Activated CD8-positive, alpha-beta T cell treated with anti-CD3 and anti-CD28 coated beads for 36 hours (primary cell): ENCODE measurements around the gene VIPR2. TPM values are rescaled to one million over a fixed set of nuclear protein-coding genes. Genes with fewer than 3 reads are reported as not detected.

ENCODE experiments used
- ATAC-seq: fragments of 200-7000 bp; cut with Tn5 transposase; one replicate; pipeline ENCODE4 v1.10.0; 2021; ENCODE audit warnings: mild to moderate bottlenecking, moderate library complexity
- CTCF ChIA-PET: fragments of 350-600 bp; sonication (Branson Sonifier 250); formaldehyde crosslinking; loops from one replicate; lab custom pipeline; 2021; ENCODE audit warnings: antibody characterized with exemption; lab: Charles Lee
- POLR2A ChIA-PET: fragments of 350-600 bp; sonication (Branson Sonifier 250); formaldehyde crosslinking; loops from one replicate; lab custom pipeline; 2021; ENCODE audit warnings: antibody characterized with exemption; lab: Charles Lee
- DNase-seq: peaks from one replicate; pipeline ENCODE4 v3.0.0-alpha.2; 2020
- H3K27ac Mint-ChIP-seq: one replicate; pipeline ENCODE4 v1.8.0; 2021; ENCODE audit warnings: mild to moderate bottlenecking, mixed read lengths
- H3K27me3 Mint-ChIP-seq: one replicate; pipeline ENCODE4 v1.8.0; 2021; ENCODE audit warnings: mixed read lengths
- H3K36me3 Mint-ChIP-seq: one replicate; pipeline ENCODE4 v1.8.0; 2021; ENCODE audit warnings: low read depth, mixed read lengths
- H3K4me1 Mint-ChIP-seq: one replicate; pipeline ENCODE4 v1.8.0; 2021; ENCODE audit warnings: low read depth, mixed read lengths
- H3K4me3 Mint-ChIP-seq: one replicate; pipeline ENCODE4 v1.8.0; 2021; ENCODE audit warnings: mild to moderate bottlenecking, moderate library complexity, mixed read lengths
- H3K9me3 Mint-ChIP-seq: one replicate; pipeline ENCODE4 v1.8.0; 2021; ENCODE audit warnings: mixed read lengths
- intact Hi-C: fragments of 100-400 bp; cut with micrococcal nuclease; formaldehyde crosslinking; loops from one replicate; pipeline ENCODE4 v1.10.0; 2022
- total RNA-seq, 2 experiments: library from RNA; stranded (reverse); gene quantifications; one replicate each; pipeline ENCODE4 v1.2.3, GENCODE V29; 2021
- TF ChIP-seq, protein P1 (sequence below): fragments of 200-600 bp; IDR thresholded peaks from one replicate; pipeline ENCODE4 v1.8.0; 2022; ENCODE audit warnings: antibody characterized with exemption, mild to moderate bottlenecking

The VIPR2 gene
- total RNA-seq, 2 experiments from 2014 or later: 0.09 TPM; not detected in 1

DNA sequence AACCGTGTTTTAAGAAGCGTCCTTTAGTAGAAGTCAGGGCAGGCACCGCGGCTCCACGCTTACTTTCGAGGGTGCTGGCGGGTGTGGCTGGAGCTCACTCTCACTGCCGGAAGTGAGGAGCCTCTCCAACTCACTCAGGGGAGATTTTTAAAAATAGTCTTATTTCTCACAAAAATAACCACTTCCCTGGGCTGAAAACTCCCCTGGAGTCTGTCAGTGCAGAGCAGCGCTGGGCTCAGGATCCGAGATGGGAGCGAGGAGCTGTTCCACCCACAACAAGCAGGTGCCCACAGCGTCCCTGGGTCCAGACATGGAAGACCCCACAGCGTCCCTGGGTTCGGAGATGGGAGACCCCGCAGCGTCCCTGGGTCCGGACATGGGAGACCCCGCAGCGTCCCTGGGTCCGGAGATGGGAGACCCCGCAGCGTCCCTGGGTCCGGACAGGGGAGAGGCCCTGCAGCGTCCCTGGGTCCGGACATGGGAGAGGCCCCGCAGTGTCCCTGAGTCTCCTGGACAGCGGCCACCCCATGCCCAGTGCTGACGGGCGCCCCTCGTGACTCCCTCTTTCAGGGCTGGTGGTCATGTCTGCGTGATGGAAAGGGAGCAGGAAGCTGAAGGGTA lies 51.2 kb downstream of the VIPR2 start:
- H3K27ac Mint-ChIP-seq: no peak overlapping the region
- ChIA-PET POLR2A (interaction anchor here (1.0 kb wide), 1 partner anchor 41 kb away, joined by 3 read pairs; no protein-coding TSS in a partner anchor), CTCF (interaction anchor here (0.6 kb wide), 1 partner anchor 50 kb away, joined by 3 read pairs; no protein-coding TSS in a partner anchor)
- intact Hi-C loops: no loop called here
- H3K36me3 Mint-ChIP-seq: no peaks in the 10 kb centered on the region
- H3K27me3 Mint-ChIP-seq: no peaks in the 10 kb centered on the region
- ATAC-seq (no peak), DNase-seq (no peak)
- TF ChIP-seq, protein P1, sequence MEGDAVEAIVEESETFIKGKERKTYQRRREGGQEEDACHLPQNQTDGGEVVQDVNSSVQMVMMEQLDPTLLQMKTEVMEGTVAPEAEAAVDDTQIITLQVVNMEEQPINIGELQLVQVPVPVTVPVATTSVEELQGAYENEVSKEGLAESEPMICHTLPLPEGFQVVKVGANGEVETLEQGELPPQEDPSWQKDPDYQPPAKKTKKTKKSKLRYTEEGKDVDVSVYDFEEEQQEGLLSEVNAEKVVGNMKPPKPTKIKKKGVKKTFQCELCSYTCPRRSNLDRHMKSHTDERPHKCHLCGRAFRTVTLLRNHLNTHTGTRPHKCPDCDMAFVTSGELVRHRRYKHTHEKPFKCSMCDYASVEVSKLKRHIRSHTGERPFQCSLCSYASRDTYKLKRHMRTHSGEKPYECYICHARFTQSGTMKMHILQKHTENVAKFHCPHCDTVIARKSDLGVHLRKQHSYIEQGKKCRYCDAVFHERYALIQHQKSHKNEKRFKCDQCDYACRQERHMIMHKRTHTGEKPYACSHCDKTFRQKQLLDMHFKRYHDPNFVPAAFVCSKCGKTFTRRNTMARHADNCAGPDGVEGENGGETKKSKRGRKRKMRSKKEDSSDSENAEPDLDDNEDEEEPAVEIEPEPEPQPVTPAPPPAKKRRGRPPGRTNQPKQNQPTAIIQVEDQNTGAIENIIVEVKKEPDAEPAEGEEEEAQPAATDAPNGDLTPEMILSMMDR: no peak
- no peaks in the 10 kb centered on the region for H3K4me1 Mint-ChIP-seq
- no peak overlapping the region for H3K4me3 Mint-ChIP-seq
- no peaks in the 10 kb centered on the region for H3K9me3 Mint-ChIP-seq

DNA sequence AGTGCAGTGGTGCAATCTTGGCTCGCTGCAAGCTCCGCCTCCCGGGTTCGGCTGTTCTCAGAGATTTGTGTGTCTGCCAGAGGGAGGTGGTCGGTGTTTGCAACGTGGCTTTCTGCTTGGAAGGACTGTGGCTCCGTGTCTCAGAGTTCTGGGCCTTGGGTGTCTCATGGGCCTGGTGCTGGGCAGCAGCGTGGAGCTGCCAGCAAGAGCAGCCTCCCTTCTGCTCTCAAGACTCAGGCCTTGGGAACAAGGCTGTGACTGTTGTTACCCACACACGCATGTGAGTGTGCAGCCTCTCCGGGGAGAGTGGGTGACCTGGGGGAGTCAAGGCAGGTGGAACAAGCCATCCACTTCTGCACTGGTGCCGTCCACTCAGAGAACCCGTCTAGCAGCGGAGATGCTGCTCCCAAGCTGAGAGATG lies 52.0 kb downstream of the VIPR2 start:
- Mint-ChIP-seq H3K27me3 (no peaks in the 10 kb centered on the region), H3K27ac (no peak overlapping the region), H3K9me3 (no peaks in the 10 kb centered on the region), H3K4me3 (no peak overlapping the region), H3K4me1 (no peaks in the 10 kb centered on the region), H3K36me3 (no peaks in the 10 kb centered on the region)
- ATAC-seq (no peak), DNase-seq (no peak)
- TF ChIP-seq, protein P1: no peak
- intact Hi-C loops: no loop called here
- ChIA-PET CTCF (no interaction called here), POLR2A (no interaction called here)

DNA sequence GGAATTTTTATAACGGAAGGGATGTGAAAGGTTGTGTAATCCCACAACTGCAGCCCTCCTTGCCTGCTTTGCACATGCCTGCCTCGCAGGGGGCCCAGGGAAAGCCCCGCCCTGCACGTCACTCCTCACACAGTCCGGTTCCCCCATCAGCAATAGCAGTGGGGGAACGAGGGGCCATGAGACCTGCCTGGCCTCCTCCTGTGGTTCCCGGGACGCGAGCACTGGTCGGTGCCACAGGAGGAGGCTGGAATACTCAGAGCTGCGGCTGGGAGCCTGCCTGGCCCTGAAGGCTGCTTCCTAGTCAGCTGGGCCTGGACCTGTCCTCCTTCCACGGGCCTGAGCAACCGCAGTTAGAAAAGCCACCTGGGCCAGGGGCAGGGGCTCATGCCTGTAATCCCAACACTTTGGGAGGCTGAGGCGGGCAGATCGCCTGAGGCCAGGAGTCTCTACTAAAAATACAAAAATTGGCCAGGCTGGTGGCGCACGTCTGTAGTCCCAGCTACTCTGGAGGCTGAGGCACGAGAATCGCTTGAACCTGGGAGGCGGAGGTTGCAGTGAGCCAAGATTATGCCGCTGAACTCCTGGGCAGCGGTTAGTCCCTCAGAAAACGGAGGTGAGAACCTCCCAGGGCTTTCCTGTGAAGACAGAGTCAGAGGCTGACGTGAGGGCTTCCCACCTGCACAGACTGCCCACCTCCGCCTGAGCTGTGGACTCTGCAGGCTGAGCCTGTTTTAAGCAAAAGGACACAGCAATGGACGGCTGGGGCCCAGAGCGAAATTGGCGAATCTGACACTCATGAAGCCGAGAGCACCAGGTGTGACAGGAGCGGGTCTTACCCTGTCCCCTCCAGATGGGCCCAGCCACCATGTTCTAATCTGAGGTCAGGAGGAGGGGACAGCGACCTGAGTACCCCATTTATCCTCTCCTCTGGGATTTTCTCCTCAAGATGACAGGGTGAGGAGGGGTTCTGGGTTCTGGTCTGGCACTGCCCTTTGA lies 52.9 kb downstream of the VIPR2 start:
- no peaks in the 10 kb centered on the region for H3K27me3 Mint-ChIP-seq
- TF ChIP-seq, protein P1: no peak
- DNase-seq (no peak), ATAC-seq (no peak)
- ChIA-PET CTCF (no interaction called here), POLR2A (no interaction called here)
- H3K4me3 Mint-ChIP-seq: no peak overlapping the region
- H3K27ac Mint-ChIP-seq: no peak overlapping the region
- intact Hi-C loops: no loop called here
- no peaks in the 10 kb centered on the region for H3K36me3 Mint-ChIP-seq
- no peaks in the 10 kb centered on the region for H3K9me3 Mint-ChIP-seq
- H3K4me1 Mint-ChIP-seq: no peaks in the 10 kb centered on the region

DNA sequence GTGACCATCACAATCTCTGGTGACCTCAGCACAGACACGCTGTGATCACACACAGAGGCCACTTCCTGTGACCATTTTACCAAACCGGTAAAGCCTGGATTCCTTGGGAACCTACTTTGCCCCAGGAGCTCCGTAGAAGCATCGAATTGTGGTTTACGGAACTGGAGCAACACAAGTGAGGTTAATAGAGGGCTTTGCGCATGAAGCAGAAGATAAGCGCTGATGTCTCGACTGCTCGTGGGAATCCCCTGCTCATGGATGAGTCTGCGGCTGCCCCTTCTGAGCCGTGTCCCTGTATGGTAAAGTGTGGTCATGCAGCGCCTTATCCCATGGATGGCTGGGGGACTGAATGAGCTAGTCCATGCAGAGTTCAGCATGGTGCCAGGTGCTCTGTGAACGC lies 53.6 kb downstream of the VIPR2 start:
- ChIA-PET CTCF (no interaction called here), POLR2A (no interaction called here)
- DNase-seq: no peak
- TF ChIP-seq, protein P1: no peak
- Mint-ChIP-seq H3K9me3 (no peaks in the 10 kb centered on the region), H3K4me3 (no peak overlapping the region), H3K4me1 (no peaks in the 10 kb centered on the region), H3K36me3 (no peaks in the 10 kb centered on the region), H3K27ac (no peak overlapping the region), H3K27me3 (no peaks in the 10 kb centered on the region)
- intact Hi-C loops: no loop called here
- ATAC-seq: no peak
